IPS-15b (cell line): ENCODE data around the gene HOXB3.

Source experiments
- H3K27me3 ChIP-seq: one replicate; pipeline ENCODE4 v1.6.1; 2013; ENCODE audit warnings: low read length; ENCODE audit not compliant: control insufficient read depth, insufficient read depth
- H3K36me3 ChIP-seq: one replicate; pipeline ENCODE4 v1.6.1; 2013; ENCODE audit warnings: low read length; ENCODE audit not compliant: control insufficient read depth, insufficient read depth
- H3K4me1 ChIP-seq: one replicate; pipeline ENCODE4 v1.6.1; 2013; ENCODE audit warnings: mild to moderate bottlenecking, low read length; ENCODE audit not compliant: control insufficient read depth, insufficient read depth
- H3K4me3 ChIP-seq: one replicate; pipeline ENCODE4 v1.5.1; 2013; ENCODE audit warnings: low read depth, low read length
- H3K9ac ChIP-seq: one replicate; pipeline ENCODE4 v1.6.1; 2013; ENCODE audit warnings: low read depth, mild to moderate bottlenecking, low read length
- H3K9me3 ChIP-seq: one replicate; pipeline ENCODE4 v1.6.1; 2013; ENCODE audit warnings: mild to moderate bottlenecking, low read length; ENCODE audit not compliant: control insufficient read depth, insufficient read depth

HOXB3 gene

GRCh38 chr17:48589831-48590606 lies at the start of gene HOXB3:
Gene HOXB3, minus strand, starts transcription at chr17:48590241. Its CDS starts 37,767 bp downstream, at chr17:48552474.
- no peaks in the 10 kb centered on the region for H3K9me3 ChIP-seq
- H3K4me3 ChIP-seq, result peak within 1 kb of the TSS; percentile 22
- peaks cover 100% of the 10 kb centered on the region for H3K27me3 ChIP-seq
- peaks cover 7% of the 10 kb centered on the region for H3K4me1 ChIP-seq
- H3K9ac ChIP-seq, result no peak within 1 kb of the TSS
- no peaks in the 10 kb centered on the region for H3K36me3 ChIP-seq

DNA sequence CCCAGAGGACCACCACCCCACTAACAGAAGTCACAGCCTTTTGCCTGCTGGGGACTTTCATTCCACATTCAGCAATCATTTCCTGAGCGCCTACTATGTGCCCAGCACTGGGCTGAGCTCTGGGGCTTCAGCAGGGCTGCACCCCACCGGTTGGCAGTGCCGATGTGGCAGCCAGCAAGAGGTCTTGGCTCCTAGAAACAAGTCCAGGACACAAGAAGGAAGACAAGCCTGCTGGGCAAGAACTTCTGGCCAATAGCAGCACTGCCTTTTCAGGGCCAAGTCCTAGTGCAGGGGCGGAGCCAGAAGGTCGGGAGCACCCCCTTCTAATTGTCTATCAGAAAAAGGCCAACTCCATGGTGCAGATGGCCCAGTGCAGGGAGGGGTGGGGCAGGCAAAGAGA lies 49.1 kb upstream of the HOXB3 start:
- peaks cover 99% of the 10 kb centered on the region for H3K27me3 ChIP-seq
- H3K4me3 ChIP-seq, result peak overlapping the region; percentile 26
- no peaks in the 10 kb centered on the region for H3K9me3 ChIP-seq
- H3K36me3 ChIP-seq, result no peaks in the 10 kb centered on the region
- no peak overlapping the region for H3K9ac ChIP-seq
- H3K4me1 ChIP-seq, result no peaks in the 10 kb centered on the region

DNA sequence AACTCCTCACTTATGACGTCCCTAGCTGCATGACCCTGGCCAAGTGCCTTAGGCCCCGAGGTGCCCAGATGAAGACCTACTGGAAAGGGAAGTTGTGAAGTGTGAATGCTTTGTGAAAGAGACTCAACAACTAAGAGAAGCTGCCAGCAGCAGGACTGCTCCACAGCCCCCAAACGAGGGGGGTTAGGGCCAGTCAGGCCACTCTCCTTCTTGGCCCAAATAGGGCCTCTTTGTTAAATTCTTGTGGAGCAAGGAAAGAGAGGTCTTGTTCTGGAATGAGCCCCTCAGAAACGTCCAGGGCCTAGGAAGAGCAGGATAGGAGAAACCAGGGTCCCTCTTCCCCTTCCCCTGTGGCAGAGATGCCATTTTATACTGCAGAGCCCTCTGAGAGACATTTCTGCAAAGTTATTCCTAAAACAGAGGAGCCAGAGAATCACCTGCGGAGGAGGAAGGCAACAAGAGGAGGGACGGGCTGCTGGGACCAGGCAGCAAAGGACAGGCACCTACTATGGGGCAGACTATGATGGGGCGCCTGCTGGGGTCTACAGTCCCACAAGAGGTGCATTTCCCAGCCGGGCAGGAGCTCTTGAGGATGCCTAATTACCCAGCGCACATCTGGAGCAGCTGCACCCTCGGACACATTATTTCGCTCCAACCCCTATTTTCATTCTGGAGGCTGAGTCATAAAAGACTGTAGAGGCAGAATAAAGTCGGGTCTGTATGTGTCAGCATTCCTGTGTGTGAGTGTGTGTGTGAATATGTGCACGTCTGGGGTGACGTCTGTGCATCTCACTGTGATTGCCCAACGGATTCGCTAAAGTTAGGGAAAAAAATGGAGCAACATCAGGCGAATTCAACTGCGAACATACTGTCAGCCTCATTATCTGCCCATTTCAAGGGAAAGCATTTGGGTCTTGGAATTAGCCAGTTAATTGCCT lies 47.6 kb upstream of the HOXB3 start:
- no peaks in the 10 kb centered on the region for H3K36me3 ChIP-seq
- peak overlapping the region; percentile 27 for H3K4me3 ChIP-seq
- no peak overlapping the region for H3K9ac ChIP-seq
- H3K9me3 ChIP-seq, result no peaks in the 10 kb centered on the region
- peaks cover 99% of the 10 kb centered on the region for H3K27me3 ChIP-seq
- H3K4me1 ChIP-seq, result no peaks in the 10 kb centered on the region

DNA sequence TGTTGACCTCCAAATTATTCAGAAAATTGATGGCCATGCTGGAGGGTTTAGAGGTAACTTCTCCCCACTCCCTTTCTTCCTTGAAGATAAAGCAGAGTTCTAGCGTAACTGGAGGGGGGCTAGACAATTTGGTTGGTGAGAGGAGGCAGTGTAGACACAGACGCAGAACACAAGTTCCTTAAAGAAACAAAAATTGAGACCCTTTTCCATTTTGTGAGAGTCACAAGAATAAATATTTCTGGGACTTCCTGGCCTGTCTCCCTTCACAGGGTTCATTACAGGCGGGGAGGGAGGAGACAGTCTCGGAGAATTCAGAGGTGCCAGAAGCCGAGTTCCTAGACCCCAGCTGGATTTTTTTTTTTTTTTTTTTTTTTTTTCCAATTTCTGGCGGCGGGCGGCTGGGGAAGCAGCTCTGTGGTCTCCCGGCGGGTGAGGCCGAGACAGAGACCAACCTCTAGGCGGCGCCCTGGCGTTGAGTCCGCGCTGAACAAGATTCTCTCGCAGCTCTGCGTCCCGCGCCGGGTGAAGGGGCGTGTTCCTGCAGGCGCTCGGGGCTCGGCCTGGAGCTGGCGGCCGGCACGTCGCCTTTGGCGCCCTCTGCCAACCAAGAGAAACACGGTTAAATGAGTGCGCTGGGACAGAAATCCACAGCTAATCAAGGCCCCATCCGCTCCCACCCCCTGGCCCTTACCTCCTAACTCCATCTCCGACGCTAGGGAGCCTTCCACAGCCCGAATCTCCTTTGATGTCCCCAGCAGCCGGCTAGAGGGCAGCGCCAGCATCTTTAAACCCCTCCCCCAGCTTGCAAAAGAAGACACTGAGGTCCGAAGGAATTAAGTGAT lies 46.4 kb upstream of the HOXB3 start:
- Histone ChIP-seq H3K9me3 (no peaks in the 10 kb centered on the region), H3K36me3 (no peaks in the 10 kb centered on the region), H3K4me3 (no peak overlapping the region), H3K4me1 (no peaks in the 10 kb centered on the region), H3K27me3 (peaks cover 99% of the 10 kb centered on the region), H3K9ac (no peak overlapping the region)

- no peaks in the 10 kb centered on the region for H3K4me1 ChIP-seq
- H3K36me3 ChIP-seq, result no peaks in the 10 kb centered on the region
- H3K27me3 ChIP-seq, result peaks cover 99% of the 10 kb centered on the region
- H3K9ac ChIP-seq, result no peak overlapping the region
- H3K9me3 ChIP-seq, result no peaks in the 10 kb centered on the region
- no peak overlapping the region for H3K4me3 ChIP-seq
Measured at GRCh38 chr17:48634493-48635208, 44.6 kb upstream of the HOXB3 start.

DNA sequence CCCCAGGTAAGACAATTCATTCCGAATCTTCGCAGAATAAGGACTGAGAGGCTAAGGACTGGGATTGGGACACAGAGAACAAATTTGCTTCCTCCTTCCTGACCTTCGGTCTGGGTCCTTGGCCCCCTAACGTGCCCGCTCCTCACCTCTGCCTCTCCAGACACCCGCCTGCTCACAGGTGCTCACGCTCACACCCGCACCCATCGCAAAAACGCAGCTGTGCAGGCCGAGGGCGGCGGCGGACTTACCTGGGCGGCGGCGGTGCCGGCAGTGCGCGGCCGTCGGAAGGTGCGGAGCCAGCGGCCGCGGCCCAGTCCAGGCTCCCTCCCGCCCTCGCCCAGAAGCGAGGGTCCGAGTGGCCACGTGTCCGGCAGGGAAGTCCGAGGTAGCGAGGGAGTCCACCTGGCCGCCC lies 43.2 kb upstream of the HOXB3 start:
- Histone ChIP-seq H3K36me3 (no peaks in the 10 kb centered on the region), H3K4me1 (no peaks in the 10 kb centered on the region), H3K27me3 (peaks cover 99% of the 10 kb centered on the region), H3K9me3 (no peaks in the 10 kb centered on the region), H3K9ac (no peak overlapping the region), H3K4me3 (peak overlapping the region; percentile 20)

GRCh38 chr17:48632579-48633265 lies 42.7 kb upstream of the HOXB3 start:
- H3K9me3 ChIP-seq, result no peaks in the 10 kb centered on the region
- H3K27me3 ChIP-seq, result peaks cover 99% of the 10 kb centered on the region
- H3K9ac ChIP-seq, result no peak overlapping the region
- no peaks in the 10 kb centered on the region for H3K4me1 ChIP-seq
- H3K4me3 ChIP-seq, result peak overlapping the region; percentile 20
- H3K36me3 ChIP-seq, result no peaks in the 10 kb centered on the region

DNA sequence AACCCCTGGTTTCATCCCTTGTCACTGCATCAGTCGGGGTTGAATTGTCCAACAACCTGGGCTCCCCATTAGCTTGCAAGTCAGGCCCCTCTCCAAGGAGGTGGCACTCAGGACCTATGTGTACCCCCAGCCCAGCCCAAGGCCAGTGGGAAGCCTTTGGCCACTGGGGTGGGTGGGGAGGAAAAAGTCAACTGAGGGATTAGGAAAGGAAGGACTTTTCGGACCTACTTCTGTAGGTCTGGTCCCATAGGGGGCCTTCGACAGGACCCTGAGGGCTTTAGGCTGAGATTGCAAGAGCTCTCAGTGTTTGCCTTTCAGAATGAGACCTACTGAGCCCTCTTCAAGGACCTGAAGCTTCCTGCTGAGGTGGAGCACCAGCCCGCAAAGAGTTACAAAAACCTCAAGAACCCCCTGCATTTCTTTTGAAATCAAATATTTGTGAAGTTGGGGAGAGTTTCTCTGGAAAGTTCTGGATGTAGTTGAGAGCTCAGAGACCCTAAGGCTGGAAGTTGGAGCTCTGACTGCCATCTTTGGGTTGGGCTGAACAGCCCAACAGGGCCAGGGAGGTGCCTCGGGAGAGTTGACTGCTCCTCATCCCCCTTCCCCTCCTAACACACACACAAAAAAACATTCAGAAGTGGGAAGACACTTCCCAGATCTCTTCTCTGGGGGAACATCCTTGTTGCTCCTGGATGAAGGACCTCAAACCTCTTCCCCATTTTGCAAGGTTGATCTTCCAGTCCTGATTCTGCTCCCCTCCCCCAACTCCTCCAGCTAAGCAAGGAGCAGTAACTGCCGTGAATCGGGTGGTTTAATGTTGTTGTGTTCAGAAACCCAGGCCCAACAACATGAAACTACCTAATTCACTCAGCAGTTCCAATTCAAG lies 41.9 kb upstream of the HOXB3 start:
- Histone ChIP-seq H3K4me1 (peaks cover under 1% of the 10 kb centered on the region), H3K36me3 (no peaks in the 10 kb centered on the region), H3K27me3 (peaks cover 99% of the 10 kb centered on the region), H3K4me3 (peak overlapping the region; percentile 1), H3K9me3 (no peaks in the 10 kb centered on the region), H3K9ac (no peak overlapping the region)

DNA sequence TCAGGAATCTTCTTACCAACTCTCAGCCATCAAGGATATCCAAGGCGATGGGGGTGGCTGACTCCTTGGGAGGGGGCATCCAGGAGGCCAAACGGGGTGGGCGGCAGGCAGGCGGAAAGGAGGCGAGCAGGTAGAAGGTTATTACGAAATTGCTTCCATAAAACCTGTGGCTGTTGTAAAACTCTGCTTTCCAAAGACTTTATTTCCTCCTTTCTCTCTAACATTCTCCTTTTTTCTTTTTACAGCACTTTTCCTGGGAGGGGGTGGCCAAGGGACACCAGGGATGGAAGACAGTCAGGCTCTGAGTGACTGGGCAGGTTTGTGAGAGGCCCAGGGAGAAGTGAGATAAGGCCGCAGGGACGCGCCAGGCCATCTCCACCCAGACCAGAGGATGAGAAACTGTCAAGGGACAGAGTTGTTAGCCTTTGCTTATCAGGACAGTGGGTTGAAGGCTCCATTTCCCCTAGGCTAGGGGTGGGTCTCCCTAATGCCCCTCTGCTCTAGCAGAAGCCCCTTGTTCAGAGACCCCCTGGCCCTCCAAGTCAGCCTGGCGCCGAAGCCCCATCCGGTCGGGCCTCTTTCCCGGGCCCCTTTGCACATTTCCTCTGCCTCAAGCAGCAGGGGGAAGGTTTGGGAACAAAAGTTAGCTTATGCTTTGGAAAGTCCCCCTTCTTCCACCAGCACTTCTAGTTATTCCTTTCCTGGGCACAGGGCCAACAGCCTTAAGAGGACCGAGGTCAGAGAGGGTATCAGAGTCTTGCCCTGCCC lies 41.1 kb upstream of the HOXB3 start:
- peaks cover 2% of the 10 kb centered on the region for H3K4me1 ChIP-seq
- H3K4me3 ChIP-seq, result peak overlapping the region; percentile 1
- H3K27me3 ChIP-seq, result peaks cover 100% of the 10 kb centered on the region
- H3K36me3 ChIP-seq, result no peaks in the 10 kb centered on the region
- H3K9ac ChIP-seq, result no peak overlapping the region
- H3K9me3 ChIP-seq, result no peaks in the 10 kb centered on the region
